ENCODE measurements around the gene MARCHF9.

The MARCHF9 gene

DNA sequence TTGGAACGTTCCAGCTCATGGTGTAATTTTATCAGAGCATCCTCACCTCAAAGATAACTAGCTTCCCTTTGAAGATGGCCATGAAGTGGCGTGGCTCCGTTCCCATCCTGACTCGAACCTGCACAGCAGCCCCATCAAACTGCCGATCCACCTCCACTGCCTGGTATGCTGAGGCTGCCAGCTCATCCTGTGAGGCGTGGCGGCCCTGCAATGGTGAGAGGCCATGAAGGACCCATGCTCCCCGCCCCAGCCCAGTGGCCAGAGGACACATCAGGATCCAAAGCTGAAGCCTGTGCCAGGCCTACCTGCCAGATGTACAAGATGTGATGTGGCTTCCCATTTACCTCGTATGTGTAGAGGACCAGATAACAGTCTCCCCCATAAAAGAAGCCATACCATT lies 52.4 kb downstream of the MARCHF9 start:
- DNase-seq, result no peak

DNA sequence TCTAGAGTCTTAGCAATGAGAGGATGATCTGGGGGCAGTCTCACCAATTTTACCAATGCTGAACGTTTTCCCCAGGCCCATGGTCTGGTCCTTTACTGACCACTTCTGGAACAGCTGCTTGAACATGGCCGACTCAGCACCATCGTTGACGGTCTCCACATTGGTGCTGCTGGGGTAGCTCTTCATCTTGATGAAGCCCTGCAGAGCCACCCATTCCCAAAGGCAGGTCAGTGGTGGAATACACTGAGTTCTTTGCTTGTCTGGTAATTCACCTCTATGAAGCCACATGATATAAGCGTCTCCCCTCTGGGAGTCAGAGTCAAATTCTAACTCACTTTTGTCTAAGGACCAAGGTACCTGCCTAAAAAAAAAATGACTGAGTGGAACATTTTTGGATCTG lies 53.4 kb downstream of the MARCHF9 start:
- no peak for DNase-seq

DNA sequence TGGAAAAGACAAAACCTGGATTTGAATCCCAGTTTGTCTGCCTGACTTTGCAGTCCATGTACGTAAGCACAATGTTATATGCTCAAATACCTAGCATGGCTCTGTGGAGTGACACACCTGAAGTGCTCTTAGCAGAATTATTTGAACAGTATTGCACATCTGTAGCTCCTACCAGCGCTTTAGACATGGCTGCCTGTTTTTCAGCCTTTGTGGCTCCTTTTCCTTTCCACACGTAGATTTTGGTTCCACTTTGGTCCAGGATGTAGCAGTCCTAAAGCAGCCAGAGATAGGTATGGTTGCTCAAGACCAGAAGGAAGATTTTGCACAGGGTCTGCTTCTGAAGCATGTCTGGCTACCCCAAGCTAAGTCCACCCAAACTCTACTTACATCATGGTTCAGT lies 54.5 kb downstream of the MARCHF9 start:
- DNase-seq, result no peak
